Astrocyte (in vitro differentiated cells and primary cell): ENCODE data around the gene JUP. TPM values are rescaled to one million over a fixed set of nuclear protein-coding genes. Genes with fewer than 3 reads are reported as not detected.

Source experiments
- DNase-seq: peaks from one replicate; pipeline ENCODE4 v3.0.0-alpha.2; 2010; ENCODE audit warnings: low read depth
- FAIRE-seq: peaks from 2 replicates; lab custom pipeline; 2011; peaks lifted over from hg19 to GRCh38; lab: Jason Lieb, UNC
- H2AFZ ChIP-seq: 2 replicates; pipeline ENCODE4 v1.6.0; 2012; ENCODE audit warnings: low read depth, low read length, inconsistent platforms
- H3K27ac ChIP-seq: 2 replicates; pipeline ENCODE4 v1.5.1; 2011; ENCODE audit warnings: low read depth, low read length, inconsistent platforms
- H3K27me3 ChIP-seq: 2 replicates; pipeline ENCODE4 v1.6.0; 2011; ENCODE audit warnings: low read length, inconsistent platforms; ENCODE audit not compliant: insufficient read depth
- H3K36me3 ChIP-seq: 2 replicates; pipeline ENCODE4 v1.5.1; 2011; ENCODE audit warnings: low read length, inconsistent platforms; ENCODE audit not compliant: insufficient read depth
- H3K4me1 ChIP-seq: 2 replicates; pipeline ENCODE4 v1.5.1; 2011; ENCODE audit warnings: low read length, inconsistent platforms; ENCODE audit not compliant: insufficient read depth
- H3K4me2 ChIP-seq: 2 replicates; pipeline ENCODE4 v1.6.0; 2012; ENCODE audit warnings: low read length, inconsistent platforms
- H3K4me3 ChIP-seq: 2 replicates; pipeline ENCODE4 v1.5.1; 2011; ENCODE audit warnings: low read depth, mild to moderate bottlenecking, low read length, inconsistent platforms; ENCODE audit not compliant: insufficient read depth
- H3K79me2 ChIP-seq: 2 replicates; pipeline ENCODE4 v1.6.0; 2012; ENCODE audit warnings: mild to moderate bottlenecking, low read length, inconsistent platforms; ENCODE audit not compliant: insufficient read depth
- H3K9ac ChIP-seq: 2 replicates; pipeline ENCODE4 v1.6.0; 2012; ENCODE audit warnings: mild to moderate bottlenecking, low read length, inconsistent platforms
- H3K9me3 ChIP-seq: 2 replicates; pipeline ENCODE4 v1.5.1; 2012; ENCODE audit warnings: low read depth, mild to moderate bottlenecking, low read length, inconsistent platforms; ENCODE audit not compliant: insufficient read depth
- H4K20me1 ChIP-seq: 2 replicates; pipeline ENCODE4 v1.6.0; 2012; ENCODE audit warnings: low read length, inconsistent platforms; ENCODE audit not compliant: insufficient read depth
- H3K27ac Mint-ChIP-seq: one replicate; pipeline ENCODE4 v1.8.0; 2021; ENCODE audit warnings: mild to moderate bottlenecking, mixed read lengths; ENCODE audit not compliant: unreplicated experiment
- H3K27me3 Mint-ChIP-seq: one replicate; pipeline ENCODE4 v1.8.0; 2021; ENCODE audit warnings: low read depth, mixed read lengths; ENCODE audit not compliant: unreplicated experiment
- H3K36me3 Mint-ChIP-seq: one replicate; pipeline ENCODE4 v1.8.0; 2021; ENCODE audit warnings: low read depth, mixed read lengths; ENCODE audit not compliant: unreplicated experiment
- H3K4me1 Mint-ChIP-seq: one replicate; pipeline ENCODE4 v1.8.0; 2021; ENCODE audit warnings: low read depth, mixed read lengths; ENCODE audit not compliant: unreplicated experiment
- H3K4me3 Mint-ChIP-seq: one replicate; pipeline ENCODE4 v1.8.0; 2021; ENCODE audit warnings: mild to moderate bottlenecking, moderate library complexity, mixed read lengths; ENCODE audit not compliant: unreplicated experiment
- H3K9me3 Mint-ChIP-seq: one replicate; pipeline ENCODE4 v1.8.0; 2021; ENCODE audit warnings: mild to moderate bottlenecking, mixed read lengths; ENCODE audit not compliant: unreplicated experiment
- CTCF ChIP-seq: IDR thresholded peaks from 2 replicates; pipeline ENCODE4 v1.5.1; 2011; ENCODE audit warnings: low read depth, mild to moderate bottlenecking, inconsistent platforms, low read length, moderate library complexity; ENCODE audit not compliant: insufficient read depth
- EZH2 ChIP-seq: IDR thresholded peaks from 2 replicates; pipeline ENCODE4 v1.6.1; 2012; ENCODE audit warnings: mild to moderate bottlenecking, low read length, inconsistent platforms; ENCODE audit not compliant: insufficient read depth
- total RNA-seq: library from RNA; stranded (reverse); gene quantifications from 2 replicates; pipeline ENCODE4 v1.2.1, GENCODE V29; 2021

JUP gene
- total RNA-seq, 1 donor from 2014 or later = 236 TPM

GRCh38 chr17:41731836-41732235 is 54.7 kb downstream of the JUP start:
- H3K27me3 Mint-ChIP-seq = peaks cover 58% of the 10 kb centered on the region
- H3K27ac Mint-ChIP-seq = no peak overlapping the region
- H3K9me3 Mint-ChIP-seq = no peaks in the 10 kb centered on the region
- no peaks in the 10 kb centered on the region for H3K36me3 Mint-ChIP-seq
- no peaks in the 10 kb centered on the region for H3K79me2 ChIP-seq
- H3K36me3 ChIP-seq = no peaks in the 10 kb centered on the region
- DNase-seq = no peak
- H3K4me3 ChIP-seq = no peak overlapping the region
- no peaks in the 10 kb centered on the region for H4K20me1 ChIP-seq
- H3K4me1 Mint-ChIP-seq = peaks cover 2% of the 10 kb centered on the region
- no peak overlapping the region for H3K4me3 Mint-ChIP-seq
- H3K9ac ChIP-seq = no peak overlapping the region
- no peaks in the 10 kb centered on the region for H3K9me3 ChIP-seq
- peaks cover 47% of the 10 kb centered on the region for H3K27me3 ChIP-seq
- no peak overlapping the region for H3K27ac ChIP-seq
- peaks cover 10% of the 10 kb centered on the region for H3K4me1 ChIP-seq
- H3K4me2 ChIP-seq = no peak overlapping the region
- no peak overlapping the region for H2AFZ ChIP-seq
- no peak for FAIRE-seq
- TF ChIP-seq CTCF (no peak), EZH2 (no peak)

DNA sequence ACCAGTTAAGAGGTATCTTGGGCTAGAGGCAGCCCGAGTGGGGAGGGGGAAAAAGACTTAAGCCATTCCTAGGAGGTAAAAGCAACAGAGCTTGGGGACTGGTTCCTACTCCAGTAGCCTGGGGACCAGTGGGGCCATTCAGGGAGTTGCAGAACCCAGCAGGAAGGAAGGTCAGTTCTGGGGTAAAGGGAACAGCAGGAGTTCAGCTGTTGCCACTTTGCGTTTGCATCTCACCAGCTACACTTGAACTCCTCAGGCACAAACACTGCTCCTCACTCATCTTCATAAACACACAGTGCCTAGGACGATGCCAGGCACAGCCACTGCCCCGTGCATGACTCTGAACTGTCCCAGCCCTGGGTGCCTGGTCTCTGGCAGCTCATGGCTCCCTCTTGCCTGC is 56.0 kb downstream of the JUP start:
- Histone ChIP-seq H3K27ac (no peak overlapping the region), H3K79me2 (no peaks in the 10 kb centered on the region), H3K9me3 (no peaks in the 10 kb centered on the region), H3K4me2 (no peak overlapping the region), H3K36me3 (no peaks in the 10 kb centered on the region), H3K4me3 (no peak overlapping the region), H3K27me3 (peaks cover 39% of the 10 kb centered on the region), H4K20me1 (no peaks in the 10 kb centered on the region), H3K4me1 (peaks cover 10% of the 10 kb centered on the region), H2AFZ (no peak overlapping the region), H3K9ac (no peak overlapping the region)
- TF ChIP-seq CTCF (no peak), EZH2 (no peak)
- Mint-ChIP-seq H3K36me3 (no peaks in the 10 kb centered on the region), H3K27me3 (peaks cover 49% of the 10 kb centered on the region), H3K4me1 (peaks cover 2% of the 10 kb centered on the region), H3K27ac (no peak overlapping the region), H3K9me3 (no peaks in the 10 kb centered on the region), H3K4me3 (no peak overlapping the region)
- no peak for FAIRE-seq
- no peak for DNase-seq

DNA sequence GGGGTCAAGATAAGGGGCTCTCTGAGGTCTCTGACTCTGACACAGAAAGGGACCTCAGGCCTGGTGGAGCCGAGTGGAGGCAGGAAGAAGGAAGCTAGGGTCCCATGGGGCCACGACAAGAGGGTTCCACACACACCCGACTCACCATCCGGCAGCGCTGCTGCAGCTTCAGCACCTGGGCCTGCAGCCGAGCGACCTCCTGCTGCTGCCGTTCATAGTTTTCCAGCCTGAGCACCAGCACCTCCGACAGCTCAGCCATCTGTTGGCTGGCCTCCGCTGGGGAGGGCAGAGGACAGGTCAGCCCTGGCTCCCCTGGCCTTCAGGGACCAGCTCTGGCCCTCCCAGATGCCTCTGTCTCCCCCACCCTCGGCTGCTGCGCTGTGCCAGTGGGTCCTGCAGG is 58.5 kb downstream of the JUP start:
- TF ChIP-seq CTCF (no peak), EZH2 (no peak)
- Histone ChIP-seq H3K4me2 (no peak overlapping the region), H3K9me3 (no peaks in the 10 kb centered on the region), H3K4me3 (no peak overlapping the region), H4K20me1 (no peaks in the 10 kb centered on the region), H3K4me1 (no peaks in the 10 kb centered on the region), H3K9ac (no peak overlapping the region), H3K27me3 (peaks cover 23% of the 10 kb centered on the region), H2AFZ (no peak overlapping the region), H3K36me3 (no peaks in the 10 kb centered on the region), H3K27ac (no peak overlapping the region), H3K79me2 (no peaks in the 10 kb centered on the region)
- no peak overlapping the region for H3K4me3 Mint-ChIP-seq
- H3K4me1 Mint-ChIP-seq = no peaks in the 10 kb centered on the region
- no peaks in the 10 kb centered on the region for H3K36me3 Mint-ChIP-seq
- H3K27me3 Mint-ChIP-seq = peaks cover 49% of the 10 kb centered on the region
- FAIRE-seq (no peak), DNase-seq (no peak)
- no peak overlapping the region for H3K27ac Mint-ChIP-seq
- H3K9me3 Mint-ChIP-seq = no peaks in the 10 kb centered on the region
